Glutamatergic neuron (in vitro differentiated cells): ENCODE data around the gene ZNF286A. TPM values are rescaled to one million over a fixed set of nuclear protein-coding genes. Genes with fewer than 3 reads are reported as not detected.
"Not testable (repeated sequence)": the region's sequence is repeated elsewhere in the genome, so short reads cannot be mapped to it uniquely, and the experiment has no call there.

Source experiments
- DNase-seq: peaks from one replicate; pipeline ENCODE4 v3.0.0; 2022
- H3K27ac Mint-ChIP-seq: one replicate; pipeline ENCODE4 v1.8.0; 2020; ENCODE audit warnings: mild to moderate bottlenecking, mixed read lengths, inconsistent platforms; ENCODE audit not compliant: unreplicated experiment
- H3K27me3 Mint-ChIP-seq: one replicate; pipeline ENCODE4 v1.8.0; 2020; ENCODE audit warnings: mild to moderate bottlenecking, moderate library complexity, mixed read lengths, inconsistent platforms; ENCODE audit not compliant: unreplicated experiment
- H3K36me3 Mint-ChIP-seq: one replicate; pipeline ENCODE4 v1.8.0; 2020; ENCODE audit warnings: mild to moderate bottlenecking, mixed read lengths, inconsistent platforms; ENCODE audit not compliant: unreplicated experiment
- H3K4me1 Mint-ChIP-seq: one replicate; pipeline ENCODE4 v1.8.0; 2020; ENCODE audit warnings: mild to moderate bottlenecking, low read depth, mixed read lengths, inconsistent platforms; ENCODE audit not compliant: unreplicated experiment
- H3K4me3 Mint-ChIP-seq: one replicate; pipeline ENCODE4 v1.8.0; 2020; ENCODE audit warnings: mild to moderate bottlenecking, mixed read lengths, inconsistent platforms; ENCODE audit not compliant: unreplicated experiment
- H3K9me3 Mint-ChIP-seq: one replicate; pipeline ENCODE4 v1.8.0; 2020; ENCODE audit warnings: mild to moderate bottlenecking, moderate library complexity, mixed read lengths, inconsistent platforms; ENCODE audit not compliant: unreplicated experiment
- total RNA-seq: library from RNA; stranded (reverse); fragmentation: NEBNext Ultra II Directional; extraction: Animal tissue kit (Norgen Biotek cat#: 25700); gene quantifications from one replicate; pipeline ENCODE4 v1.2.1, GENCODE V29; 2021; ENCODE audit not compliant: unreplicated experiment
- TF ChIP-seq, protein P1 (sequence below): fragments of 200-600 bp; sonication (generic); IDR thresholded peaks from one replicate; pipeline ENCODE4 v1.5.0; 2021; ENCODE audit not compliant: partially characterized antibody, unreplicated experiment

Gene ZNF286A
- total RNA-seq, 1 donor from 2014 or later = 229 TPM

DNA sequence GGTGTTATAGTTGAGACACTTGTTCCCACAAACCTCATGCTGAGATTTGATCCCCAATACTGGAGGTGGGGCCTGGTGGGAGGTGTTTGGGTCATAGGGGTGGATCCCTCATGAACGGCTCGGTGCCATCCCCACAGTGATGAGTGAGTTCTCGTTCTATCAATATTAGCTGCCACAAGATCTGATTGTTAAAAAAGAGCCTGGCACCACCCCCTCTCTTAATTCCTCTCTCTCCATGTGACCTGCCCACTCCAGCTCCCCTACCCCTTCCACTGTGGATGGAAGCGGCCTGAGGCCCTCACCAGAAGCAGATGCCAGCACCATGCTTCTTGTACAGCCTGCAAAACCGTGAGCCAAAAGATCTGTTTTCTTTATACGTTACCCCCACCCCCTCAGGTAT is 46.6 kb upstream of the ZNF286A start:
- peaks cover 4% of the 10 kb centered on the region for H3K9me3 Mint-ChIP-seq
- TF ChIP-seq, protein P1, sequence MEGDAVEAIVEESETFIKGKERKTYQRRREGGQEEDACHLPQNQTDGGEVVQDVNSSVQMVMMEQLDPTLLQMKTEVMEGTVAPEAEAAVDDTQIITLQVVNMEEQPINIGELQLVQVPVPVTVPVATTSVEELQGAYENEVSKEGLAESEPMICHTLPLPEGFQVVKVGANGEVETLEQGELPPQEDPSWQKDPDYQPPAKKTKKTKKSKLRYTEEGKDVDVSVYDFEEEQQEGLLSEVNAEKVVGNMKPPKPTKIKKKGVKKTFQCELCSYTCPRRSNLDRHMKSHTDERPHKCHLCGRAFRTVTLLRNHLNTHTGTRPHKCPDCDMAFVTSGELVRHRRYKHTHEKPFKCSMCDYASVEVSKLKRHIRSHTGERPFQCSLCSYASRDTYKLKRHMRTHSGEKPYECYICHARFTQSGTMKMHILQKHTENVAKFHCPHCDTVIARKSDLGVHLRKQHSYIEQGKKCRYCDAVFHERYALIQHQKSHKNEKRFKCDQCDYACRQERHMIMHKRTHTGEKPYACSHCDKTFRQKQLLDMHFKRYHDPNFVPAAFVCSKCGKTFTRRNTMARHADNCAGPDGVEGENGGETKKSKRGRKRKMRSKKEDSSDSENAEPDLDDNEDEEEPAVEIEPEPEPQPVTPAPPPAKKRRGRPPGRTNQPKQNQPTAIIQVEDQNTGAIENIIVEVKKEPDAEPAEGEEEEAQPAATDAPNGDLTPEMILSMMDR = no peak
- peaks cover 7% of the 10 kb centered on the region for H3K27me3 Mint-ChIP-seq
- no peak for DNase-seq
- H3K4me1 Mint-ChIP-seq = peaks cover 12% of the 10 kb centered on the region
- peaks cover 4% of the 10 kb centered on the region for H3K36me3 Mint-ChIP-seq
- H3K27ac Mint-ChIP-seq = no peak overlapping the region
- H3K4me3 Mint-ChIP-seq = no peak overlapping the region

DNA sequence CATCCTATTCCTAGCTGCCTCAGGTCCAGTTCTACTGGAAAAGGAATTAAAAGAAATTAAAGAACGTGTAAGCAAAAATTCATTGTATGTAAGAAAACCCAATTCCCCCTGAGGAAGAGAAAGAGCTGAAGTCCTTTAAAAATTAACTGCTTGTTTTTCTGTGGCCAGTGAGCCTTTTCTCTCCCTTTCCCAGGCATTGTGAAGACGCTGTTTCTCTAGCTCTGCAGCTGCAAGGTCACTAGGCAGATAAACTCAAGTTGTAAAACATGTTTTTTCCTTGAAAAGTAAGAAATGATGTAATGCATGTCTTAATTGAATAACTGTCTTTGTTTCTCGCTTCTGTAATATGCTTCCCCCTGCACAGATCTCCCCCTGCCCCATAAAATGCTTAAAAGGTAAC is 45.2 kb upstream of the ZNF286A start:
- H3K4me1 Mint-ChIP-seq = peaks cover 12% of the 10 kb centered on the region

DNA sequence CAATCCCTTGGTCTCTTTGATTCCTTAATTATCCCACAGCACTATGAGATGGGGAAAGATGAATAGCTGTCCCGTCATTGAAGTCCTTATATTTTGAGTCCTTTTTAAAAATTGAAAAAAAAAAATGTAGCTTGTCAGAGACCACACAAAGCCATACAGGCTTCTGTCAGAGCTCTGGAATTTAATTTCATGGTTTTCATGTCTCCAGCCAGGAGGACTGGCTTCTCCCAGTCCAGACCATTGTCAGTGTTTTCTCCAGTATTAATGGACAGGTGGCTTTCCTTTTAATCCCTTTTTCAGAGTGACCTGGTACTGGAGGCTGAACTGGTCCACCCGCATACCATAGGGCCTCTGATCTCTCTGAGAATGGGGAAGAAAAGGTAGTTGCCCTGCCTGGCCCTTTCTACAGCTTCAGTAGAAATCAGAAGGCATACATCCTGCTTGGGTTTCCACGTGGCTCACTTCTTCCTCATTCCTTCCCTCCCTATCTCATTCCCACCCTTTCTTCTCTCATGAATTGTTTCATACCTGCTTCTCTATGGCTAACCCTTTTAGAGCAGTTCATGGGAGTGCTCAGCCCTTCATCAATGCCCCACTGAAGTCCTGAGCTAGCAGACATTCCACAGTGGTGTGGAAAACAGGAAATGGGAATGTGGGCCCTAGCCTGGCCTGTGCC is 44.5 kb upstream of the ZNF286A start:
- H3K4me3 Mint-ChIP-seq = no peak overlapping the region
- H3K9me3 Mint-ChIP-seq = peaks cover 4% of the 10 kb centered on the region
- TF ChIP-seq, protein P1 = no peak
- no peak overlapping the region for H3K27ac Mint-ChIP-seq
- peaks cover 4% of the 10 kb centered on the region for H3K27me3 Mint-ChIP-seq
- H3K36me3 Mint-ChIP-seq = peaks cover 4% of the 10 kb centered on the region
- DNase-seq = no peak
- peaks cover 12% of the 10 kb centered on the region for H3K4me1 Mint-ChIP-seq

More for the DNA sequence above, 45.2 kb upstream of the ZNF286A start:
- H3K27ac Mint-ChIP-seq, H3K9me3 Mint-ChIP-seq, H3K4me3 Mint-ChIP-seq, H3K36me3 Mint-ChIP-seq, DNase-seq, H3K27me3 Mint-ChIP-seq: not testable (repeated sequence)

DNA sequence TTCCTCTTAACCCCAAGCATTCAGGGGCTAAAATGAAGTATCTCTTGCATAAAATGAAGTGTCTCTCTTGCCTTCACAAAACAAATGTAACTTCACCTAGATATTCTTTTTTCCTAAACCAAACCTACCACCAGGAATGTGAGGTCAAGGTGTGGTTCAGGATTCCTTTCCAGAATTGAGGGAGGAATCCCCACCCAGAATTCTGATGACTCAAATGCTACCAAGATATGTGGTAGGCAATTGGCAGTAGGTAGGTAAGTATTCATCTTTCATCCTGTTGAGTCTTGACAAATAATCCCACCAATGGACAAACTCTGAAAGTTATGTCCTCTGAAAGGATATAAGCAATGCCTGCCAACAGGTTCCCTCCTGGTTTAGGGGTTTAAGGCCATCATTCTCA is 41.7 kb upstream of the ZNF286A start:
- H3K4me1 Mint-ChIP-seq = no peaks in the 10 kb centered on the region
- H3K4me3 Mint-ChIP-seq = no peak overlapping the region
- peaks cover 2% of the 10 kb centered on the region for H3K9me3 Mint-ChIP-seq
- no peak for DNase-seq
- peaks cover 4% of the 10 kb centered on the region for H3K36me3 Mint-ChIP-seq
- no peak overlapping the region for H3K27ac Mint-ChIP-seq
- peaks cover 2% of the 10 kb centered on the region for H3K27me3 Mint-ChIP-seq
- TF ChIP-seq, protein P1 = no peak

DNA sequence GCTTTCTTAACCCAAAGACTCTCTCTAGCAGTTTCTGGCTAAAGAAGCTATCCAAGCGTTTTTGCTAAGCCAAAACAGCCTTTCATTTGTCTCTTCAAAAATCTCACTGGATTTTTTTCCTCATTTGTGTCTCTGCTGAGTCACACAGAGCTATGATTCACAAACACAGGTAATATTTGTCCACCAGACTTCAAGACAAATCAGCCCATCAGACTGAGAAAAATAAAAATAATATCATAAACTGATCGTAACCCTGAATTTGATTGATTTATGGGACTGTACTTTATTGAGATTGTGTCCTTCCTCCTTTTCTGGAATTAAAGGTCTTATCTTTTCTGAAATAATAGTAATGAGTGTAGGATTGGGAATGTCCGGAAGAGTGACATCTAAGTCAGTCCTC is 41.3 kb upstream of the ZNF286A start:
- no peaks in the 10 kb centered on the region for H3K4me1 Mint-ChIP-seq
- peaks cover 2% of the 10 kb centered on the region for H3K27me3 Mint-ChIP-seq
- no peak overlapping the region for H3K27ac Mint-ChIP-seq
- H3K36me3 Mint-ChIP-seq = peaks cover 4% of the 10 kb centered on the region
- no peak overlapping the region for H3K4me3 Mint-ChIP-seq
- H3K9me3 Mint-ChIP-seq = peaks cover 2% of the 10 kb centered on the region
- TF ChIP-seq, protein P1 = no peak
- DNase-seq = no peak
